Fibroblast of peridontal ligament (primary cell): ENCODE results near the gene CLK1.
A peak's percentile ranks its signal among the peaks of the same experiment; 100 is the strongest.

Experiments
- DNase-seq: peaks from one replicate; pipeline ENCODE4 v3.0.0-alpha.2; 2010; ENCODE audit errors: extremely low read depth

The CLK1 gene

DNA sequence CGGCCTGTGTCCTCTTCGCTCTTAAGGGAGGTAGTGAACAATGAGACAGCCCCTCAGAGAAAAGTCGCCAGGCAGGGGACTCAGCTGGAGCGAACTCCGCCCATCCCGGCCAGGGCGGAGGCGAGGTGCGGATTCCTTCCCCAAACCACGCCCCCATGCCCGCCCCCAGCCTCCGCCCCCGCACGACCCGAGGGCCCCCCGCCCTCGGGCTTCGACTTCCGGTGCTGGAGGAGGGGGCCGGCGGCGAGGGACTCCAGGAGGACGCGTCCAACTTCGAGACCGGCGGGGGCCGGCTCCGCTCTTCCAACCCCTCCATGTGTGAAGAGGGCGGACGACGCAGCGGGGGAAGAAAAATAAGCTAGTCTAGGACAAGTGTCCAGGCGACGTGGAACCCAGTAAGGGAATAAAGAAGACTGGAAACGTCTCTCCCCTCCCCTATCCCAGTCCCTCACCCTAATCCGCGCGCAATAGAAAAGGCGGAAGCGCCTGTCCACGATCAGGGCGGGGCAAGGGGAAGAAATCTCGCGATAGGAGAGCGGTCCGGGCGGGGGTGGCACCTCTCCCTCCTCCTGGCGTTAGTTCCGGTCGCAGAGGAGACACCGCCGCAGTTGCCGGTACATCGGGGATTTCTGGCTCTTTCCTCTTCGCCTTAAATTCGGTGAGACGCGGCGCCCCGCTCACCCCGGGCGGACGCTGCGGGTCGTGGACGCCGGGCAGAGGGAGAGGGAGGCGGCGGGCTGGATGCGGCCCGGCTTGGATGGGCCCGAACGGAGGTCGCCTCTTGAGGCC is 52.9 kb downstream of the CLK1 start, which contains the start of gene BZW1:
Gene BZW1 (plus strand): TSS at position 578 of the 789 bp plus-strand sequence. CDS start 1,308 bp downstream, outside the sequence.
- DNase-seq = peak; percentile 97

DNA sequence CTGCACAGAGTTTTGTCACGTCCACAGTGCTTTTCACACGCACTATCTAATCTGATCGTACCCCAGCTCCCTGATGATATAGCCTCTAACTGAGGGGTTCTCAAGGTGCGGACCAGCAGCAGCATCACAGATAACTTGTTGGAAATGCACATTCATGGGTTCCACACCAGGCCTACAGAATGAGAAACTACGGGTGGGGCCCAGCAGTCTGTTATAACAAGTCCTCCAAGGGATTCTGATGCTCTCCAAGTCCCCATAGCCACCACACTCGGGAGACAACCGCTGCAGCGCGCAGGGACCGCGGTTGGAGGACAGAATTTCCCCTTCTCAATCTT is 53.5 kb downstream of the CLK1 start:
- DNase-seq = no peak

DNA sequence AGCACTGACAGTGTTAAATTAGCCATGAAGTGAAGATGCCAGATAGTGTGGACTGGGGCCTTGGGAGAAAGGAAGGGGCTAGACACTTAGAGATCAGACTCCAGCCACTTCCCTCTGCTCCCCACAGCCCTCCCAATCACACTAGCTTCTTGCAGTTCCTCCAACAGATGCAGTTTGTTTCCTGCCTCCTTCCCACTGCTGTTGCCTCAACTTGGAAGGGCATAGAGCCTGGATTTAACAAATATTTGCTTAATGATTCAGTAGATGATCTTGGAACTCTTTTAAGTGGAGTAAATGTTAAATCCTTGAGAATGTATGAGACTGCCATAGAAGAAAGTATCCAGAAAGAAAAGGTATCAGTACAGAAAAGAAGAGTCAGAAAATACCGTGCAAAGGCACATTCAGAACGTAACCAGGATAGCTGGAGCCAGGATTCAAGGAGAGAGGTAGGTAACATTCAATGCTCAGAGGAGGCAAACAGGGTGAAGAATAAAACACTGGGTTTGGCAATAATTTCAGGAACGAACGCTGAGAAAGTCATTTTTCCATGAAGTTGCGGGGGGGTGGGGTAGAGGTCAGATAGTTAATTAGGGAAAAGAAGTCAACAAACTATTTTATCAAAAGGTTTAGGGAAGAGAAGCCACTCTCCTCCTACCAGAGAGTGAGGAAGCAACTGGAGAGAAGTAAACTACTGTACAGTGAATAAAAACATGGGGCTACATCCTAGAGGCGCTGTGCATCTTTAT is 54.0 kb downstream of the CLK1 start:
- peak; percentile 89 for DNase-seq

- peak; percentile 42 for DNase-seq
These were observed 54.8 kb downstream of the CLK1 start for GRCh38 chr2:200809506-200810251.
